ENCODE results near the gene WNT11. TPM values are rescaled to one million over a fixed set of nuclear protein-coding genes. Genes with fewer than 3 reads are reported as not detected.

Gene WNT11
- polyA plus RNA-seq, 1 donor from 2014 or later: 2.3 TPM

DNA sequence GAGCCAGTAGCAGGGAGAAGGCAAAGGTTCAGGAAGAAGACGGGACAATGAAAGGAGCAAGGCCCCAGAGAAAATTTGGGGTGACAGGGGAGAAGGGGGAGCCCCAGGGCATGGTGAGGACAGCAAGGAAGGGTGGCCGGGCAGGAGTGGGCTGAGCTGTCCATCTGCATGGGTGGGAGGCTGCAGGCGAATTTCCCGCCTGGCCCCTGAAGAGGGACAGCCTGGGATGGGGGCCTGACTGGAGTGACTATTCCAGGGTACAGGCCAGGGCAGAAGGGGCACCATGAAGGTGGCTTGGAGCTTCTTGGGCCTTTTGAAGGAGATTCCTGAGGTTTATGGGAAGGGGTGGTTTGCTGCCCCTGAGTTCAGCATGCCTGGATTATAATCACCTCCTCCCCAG is 56.2 kb downstream of the WNT11 start:
- H4K20me1 ChIP-seq (ENCODE audit: insufficient read depth): no peaks in the 10 kb centered on the region
- H3K27ac ChIP-seq (ENCODE audit: low read length): no peak overlapping the region
- no peaks in the 10 kb centered on the region for H3K79me2 ChIP-seq (replicated peaks; ENCODE audit: insufficient read depth, low read length)
- no peak overlapping the region for H3K9ac ChIP-seq (ENCODE audit: low read length)
- H3F3A ChIP-seq (ENCODE audit: insufficient read depth, low read length, poor library complexity, severe bottlenecking): no peaks in the 10 kb centered on the region
- H3K36me3 ChIP-seq (ENCODE audit: insufficient read depth, low read length): no peaks in the 10 kb centered on the region
- no peak overlapping the region for H2AFZ ChIP-seq (ENCODE audit: low read depth, low read length)
- H3K9me3 ChIP-seq (ENCODE audit: low read length): no peaks in the 10 kb centered on the region
- H3K4me3 ChIP-seq (ENCODE audit: low read length): no peak overlapping the region
- no peaks in the 10 kb centered on the region for H3K9me2 ChIP-seq (ENCODE audit: insufficient read depth, low read length)
- H3K27me3 ChIP-seq (ENCODE audit: insufficient read depth, low read depth, low read length): no peaks in the 10 kb centered on the region
- TF ChIP-seq EP300 (conservative IDR thresholded peaks at IDR 0.05; ENCODE audit: poor library complexity, severe bottlenecking): no peak
- TF ChIP-seq, protein P1, sequence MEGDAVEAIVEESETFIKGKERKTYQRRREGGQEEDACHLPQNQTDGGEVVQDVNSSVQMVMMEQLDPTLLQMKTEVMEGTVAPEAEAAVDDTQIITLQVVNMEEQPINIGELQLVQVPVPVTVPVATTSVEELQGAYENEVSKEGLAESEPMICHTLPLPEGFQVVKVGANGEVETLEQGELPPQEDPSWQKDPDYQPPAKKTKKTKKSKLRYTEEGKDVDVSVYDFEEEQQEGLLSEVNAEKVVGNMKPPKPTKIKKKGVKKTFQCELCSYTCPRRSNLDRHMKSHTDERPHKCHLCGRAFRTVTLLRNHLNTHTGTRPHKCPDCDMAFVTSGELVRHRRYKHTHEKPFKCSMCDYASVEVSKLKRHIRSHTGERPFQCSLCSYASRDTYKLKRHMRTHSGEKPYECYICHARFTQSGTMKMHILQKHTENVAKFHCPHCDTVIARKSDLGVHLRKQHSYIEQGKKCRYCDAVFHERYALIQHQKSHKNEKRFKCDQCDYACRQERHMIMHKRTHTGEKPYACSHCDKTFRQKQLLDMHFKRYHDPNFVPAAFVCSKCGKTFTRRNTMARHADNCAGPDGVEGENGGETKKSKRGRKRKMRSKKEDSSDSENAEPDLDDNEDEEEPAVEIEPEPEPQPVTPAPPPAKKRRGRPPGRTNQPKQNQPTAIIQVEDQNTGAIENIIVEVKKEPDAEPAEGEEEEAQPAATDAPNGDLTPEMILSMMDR (IDR thresholded peaks at IDR 0.05; ENCODE audit: poor library complexity, severe bottlenecking): no peak
- TF ChIP-seq, protein P2, sequence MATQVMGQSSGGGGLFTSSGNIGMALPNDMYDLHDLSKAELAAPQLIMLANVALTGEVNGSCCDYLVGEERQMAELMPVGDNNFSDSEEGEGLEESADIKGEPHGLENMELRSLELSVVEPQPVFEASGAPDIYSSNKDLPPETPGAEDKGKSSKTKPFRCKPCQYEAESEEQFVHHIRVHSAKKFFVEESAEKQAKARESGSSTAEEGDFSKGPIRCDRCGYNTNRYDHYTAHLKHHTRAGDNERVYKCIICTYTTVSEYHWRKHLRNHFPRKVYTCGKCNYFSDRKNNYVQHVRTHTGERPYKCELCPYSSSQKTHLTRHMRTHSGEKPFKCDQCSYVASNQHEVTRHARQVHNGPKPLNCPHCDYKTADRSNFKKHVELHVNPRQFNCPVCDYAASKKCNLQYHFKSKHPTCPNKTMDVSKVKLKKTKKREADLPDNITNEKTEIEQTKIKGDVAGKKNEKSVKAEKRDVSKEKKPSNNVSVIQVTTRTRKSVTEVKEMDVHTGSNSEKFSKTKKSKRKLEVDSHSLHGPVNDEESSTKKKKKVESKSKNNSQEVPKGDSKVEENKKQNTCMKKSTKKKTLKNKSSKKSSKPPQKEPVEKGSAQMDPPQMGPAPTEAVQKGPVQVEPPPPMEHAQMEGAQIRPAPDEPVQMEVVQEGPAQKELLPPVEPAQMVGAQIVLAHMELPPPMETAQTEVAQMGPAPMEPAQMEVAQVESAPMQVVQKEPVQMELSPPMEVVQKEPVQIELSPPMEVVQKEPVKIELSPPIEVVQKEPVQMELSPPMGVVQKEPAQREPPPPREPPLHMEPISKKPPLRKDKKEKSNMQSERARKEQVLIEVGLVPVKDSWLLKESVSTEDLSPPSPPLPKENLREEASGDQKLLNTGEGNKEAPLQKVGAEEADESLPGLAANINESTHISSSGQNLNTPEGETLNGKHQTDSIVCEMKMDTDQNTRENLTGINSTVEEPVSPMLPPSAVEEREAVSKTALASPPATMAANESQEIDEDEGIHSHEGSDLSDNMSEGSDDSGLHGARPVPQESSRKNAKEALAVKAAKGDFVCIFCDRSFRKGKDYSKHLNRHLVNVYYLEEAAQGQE (IDR thresholded peaks at IDR 0.05; ENCODE audit: borderline replicate concordance): no peak
- no peak for TF ChIP-seq RAD21 (conservative IDR thresholded peaks at IDR 0.05)
- TF ChIP-seq POLR2AphosphoS5 (IDR thresholded peaks at IDR 0.05): no peak
- no peak for TF ChIP-seq EZH2 (IDR thresholded peaks at IDR 0.05; ENCODE audit: borderline replicate concordance, insufficient read depth, low read length, poor library complexity, severe bottlenecking)
- TF ChIP-seq TAF1 (IDR thresholded peaks at IDR 0.05; ENCODE audit: low read depth): no peak
- no peak for TF ChIP-seq MXI1 (conservative IDR thresholded peaks at IDR 0.05; ENCODE audit: poor library complexity, severe bottlenecking)
- TF ChIP-seq SMC3 (conservative IDR thresholded peaks at IDR 0.05; ENCODE audit: poor library complexity): no peak
- no peak overlapping the region for H3K4me2 ChIP-seq (ENCODE audit: low read length)

DNA sequence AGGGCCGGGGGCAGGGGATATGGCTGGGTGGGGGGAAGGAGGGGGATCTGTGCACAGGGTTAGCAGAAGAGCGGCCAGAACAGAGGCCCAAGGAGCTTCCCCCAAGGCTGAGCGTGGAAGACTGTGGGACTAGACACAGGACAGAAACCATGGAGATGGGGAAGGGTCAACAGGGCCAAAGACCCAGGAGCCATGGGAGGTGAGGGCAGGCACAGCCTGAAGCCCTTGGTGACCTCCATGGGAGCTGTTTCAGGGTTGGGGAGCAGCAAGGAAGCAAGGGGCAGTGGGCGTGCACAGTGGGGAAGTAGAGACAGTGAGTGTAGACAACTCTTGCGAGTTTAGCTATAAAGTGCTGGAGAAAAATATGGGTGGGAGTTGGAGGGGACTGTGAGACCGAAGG is 56.6 kb downstream of the WNT11 start:
- H3K9me3 ChIP-seq (ENCODE audit: low read length): no peaks in the 10 kb centered on the region
- no peak overlapping the region for H2AFZ ChIP-seq (ENCODE audit: low read depth, low read length)
- H3K9me2 ChIP-seq (ENCODE audit: insufficient read depth, low read length): no peaks in the 10 kb centered on the region
- no peaks in the 10 kb centered on the region for H3K36me3 ChIP-seq (ENCODE audit: insufficient read depth, low read length)
- H3K4me3 ChIP-seq (ENCODE audit: low read length): no peak overlapping the region
- no peaks in the 10 kb centered on the region for H4K20me1 ChIP-seq (ENCODE audit: insufficient read depth)
- H3K79me2 ChIP-seq (replicated peaks; ENCODE audit: insufficient read depth, low read length): no peaks in the 10 kb centered on the region
- no peak overlapping the region for H3K9ac ChIP-seq (ENCODE audit: low read length)
- no peak overlapping the region for H3K27ac ChIP-seq (ENCODE audit: low read length)
- no peak for TF ChIP-seq RAD21 (conservative IDR thresholded peaks at IDR 0.05)
- TF ChIP-seq, protein P2 (IDR thresholded peaks at IDR 0.05; ENCODE audit: borderline replicate concordance): no peak
- no peak for TF ChIP-seq EP300 (conservative IDR thresholded peaks at IDR 0.05; ENCODE audit: poor library complexity, severe bottlenecking)
- TF ChIP-seq SMC3 (conservative IDR thresholded peaks at IDR 0.05; ENCODE audit: poor library complexity): no peak
- no peak for TF ChIP-seq EZH2 (IDR thresholded peaks at IDR 0.05; ENCODE audit: borderline replicate concordance, insufficient read depth, low read length, poor library complexity, severe bottlenecking)
- TF ChIP-seq POLR2AphosphoS5 (IDR thresholded peaks at IDR 0.05): no peak
- TF ChIP-seq, protein P1 (IDR thresholded peaks at IDR 0.05; ENCODE audit: poor library complexity, severe bottlenecking): no peak
- no peak for TF ChIP-seq TAF1 (IDR thresholded peaks at IDR 0.05; ENCODE audit: low read depth)
- no peak for TF ChIP-seq MXI1 (conservative IDR thresholded peaks at IDR 0.05; ENCODE audit: poor library complexity, severe bottlenecking)
- H3F3A ChIP-seq (ENCODE audit: insufficient read depth, low read length, poor library complexity, severe bottlenecking): no peaks in the 10 kb centered on the region
- no peaks in the 10 kb centered on the region for H3K27me3 ChIP-seq (ENCODE audit: insufficient read depth, low read depth, low read length)
- no peak overlapping the region for H3K4me2 ChIP-seq (ENCODE audit: low read length)
